HCT116 (cell line): ENCODE results near the gene CELA2A. TPM values are rescaled to one million over a fixed set of nuclear protein-coding genes. Genes with fewer than 3 reads are reported as not detected.

Experiments
- ATAC-seq: fragments of 200-7000 bp; cut with Tn5 transposase; 2 replicates; pipeline ENCODE4 v1.9.1; 2020; ENCODE audit warnings: mild to moderate bottlenecking, moderate library complexity
- BruUV-seq: library from RNA; stranded (reverse); fragments of 400-500 nt; replicated peaks from 2 replicates; lab custom pipeline; 2021; lab: Mats Ljungman, UMichigan
- CTCF ChIA-PET: fragments of 300-600 bp; sonication (Branson Sonifier 250); formaldehyde crosslinking; loops from one replicate; lab custom pipeline; 2021; ENCODE audit warnings: antibody characterized with exemption; lab: Charles Lee
- POLR2A ChIA-PET: fragments of 300-600, 350-600 bp; sonication (Branson Sonifier 250); formaldehyde crosslinking; loops from one replicate; lab custom pipeline; 2021; ENCODE audit warnings: antibody characterized with exemption; lab: Charles Lee
- RAD21 ChIA-PET, 2 experiments: fragments of 300-600 bp; sonication (Branson Sonifier 250); formaldehyde crosslinking; loops; one replicate each; lab custom pipeline; 2023; ENCODE audit warnings: low total read pairs in 2 of 2; ENCODE audit not compliant: uncharacterized antibody in 2 of 2, unreplicated experiment in 2 of 2, low non-redundant PET in 1 of 2; lab: Charles Lee
- DNase-seq: peaks from one replicate; pipeline ENCODE4 v3.0.0-alpha.2; 2010; ENCODE audit warnings: low read depth, low spot score
- H2AFZ ChIP-seq: fragments of 200-600 bp; shearing (Covaris generic), sonication (generic); 2 replicates; pipeline ENCODE4 v1.6.1; 2017; ENCODE audit warnings: low read depth, mixed run types, mixed read lengths, antibody characterized with exemption, low read length; ENCODE audit not compliant: poor library complexity, severe bottlenecking
- H3K27ac ChIP-seq: 2 replicates; pipeline ENCODE4 v1.5.1; 2012; ENCODE audit warnings: low read depth, low read length
- H3K27me3 ChIP-seq: fragments of 200-600 bp; sonication (generic); 2 replicates; pipeline ENCODE4 v1.6.1; 2016; ENCODE audit warnings: mixed run types, low read length, mixed read lengths; ENCODE audit not compliant: insufficient read depth
- H3K36me3 ChIP-seq, 2 experiments: fragments of 200-500 bp in 1 of 2; fragments of 200-600 bp in 1 of 2; sonication (Bioruptor generic) in 1 of 2; sonication (generic) in 1 of 2; 2 replicates each; pipeline versions ENCODE4 v1.5.1 to v1.6.1; 2014 to 2016; ENCODE audit warnings: low read length in 2 of 2, inconsistent platforms in 1 of 2, mixed read lengths in 1 of 2, mixed run types in 1 of 2; ENCODE audit not compliant: insufficient read depth in 2 of 2, control insufficient read depth in 1 of 2
- H3K4me1 ChIP-seq, 2 experiments: fragments of 200-600 bp in 1 of 2; sonication (generic) in 1 of 2; 2 replicates each; pipeline versions ENCODE4 v1.5.1 to v1.6.1; 2012 to 2017; ENCODE audit warnings: low read length in 2 of 2, inconsistent platforms in 1 of 2, mild to moderate bottlenecking in 1 of 2, mixed read lengths in 1 of 2, mixed run types in 1 of 2, moderate library complexity in 1 of 2; ENCODE audit not compliant: insufficient read depth in 2 of 2, control insufficient read depth in 1 of 2
- H3K4me2 ChIP-seq: fragments of 200-600 bp; sonication (generic); 2 replicates; pipeline ENCODE4 v1.6.1; 2017; ENCODE audit warnings: mixed run types, low read length, mixed read lengths
- H3K4me3 ChIP-seq, 2 experiments: fragments of 200-600 bp in 1 of 2; sonication (generic) in 1 of 2; replicated peaks in 1 of 2; 2 replicates each; pipeline ENCODE4 v1.5.1; 2011 to 2016; ENCODE audit warnings: low read length in 2 of 2, control low read depth in 1 of 2, low read depth in 1 of 2, mild to moderate bottlenecking in 1 of 2, mixed read lengths in 1 of 2, mixed run types in 1 of 2
- H3K79me2 ChIP-seq: fragments of 200-600 bp; sonication (generic); 2 replicates; pipeline ENCODE4 v1.6.1; 2017; ENCODE audit warnings: mild to moderate bottlenecking, mixed run types, low read length, moderate library complexity, mixed read lengths; ENCODE audit not compliant: insufficient read depth
- H3K9ac ChIP-seq: fragments of 200-600 bp; sonication (generic); 2 replicates; pipeline ENCODE4 v1.6.1; 2016; ENCODE audit warnings: low read length, mixed read lengths
- H3K9me2 ChIP-seq: fragments of 200-600 bp; sonication (generic), shearing (Covaris generic); 2 replicates; pipeline ENCODE4 v1.6.1; 2017; ENCODE audit warnings: mixed run types, mild to moderate bottlenecking, moderate library complexity; ENCODE audit not compliant: insufficient read depth
- H3K9me3 ChIP-seq, 2 experiments: fragments of 200-500 bp in 1 of 2; fragments of 200-600 bp in 1 of 2; sonication (Bioruptor generic) in 1 of 2; sonication (generic) in 1 of 2; 2 replicates each; pipeline ENCODE4 v1.6.1; 2014 to 2017; ENCODE audit warnings: low read length in 2 of 2, mixed read lengths in 2 of 2, inconsistent platforms in 1 of 2, low read depth in 1 of 2, mild to moderate bottlenecking in 1 of 2, mixed run types in 1 of 2, moderate library complexity in 1 of 2; ENCODE audit not compliant: control insufficient read depth in 1 of 2, insufficient read depth in 1 of 2
- H4K20me1 ChIP-seq: fragments of 200-600 bp; sonication (generic), shearing (Covaris generic); 2 replicates; pipeline ENCODE4 v1.6.1; 2017; ENCODE audit warnings: mixed run types, mild to moderate bottlenecking, moderate library complexity; ENCODE audit not compliant: insufficient read depth
- ATF3 ChIP-seq: IDR thresholded peaks from 2 replicates; pipeline ENCODE4 v1.6.1; 2012
- CBX3 ChIP-seq: IDR thresholded peaks from 2 replicates; pipeline ENCODE4 v1.6.1; 2012; ENCODE audit warnings: low read depth
- ELF1 ChIP-seq: IDR thresholded peaks from 2 replicates; pipeline ENCODE4 v1.6.1; 2012; ENCODE audit warnings: low read depth, borderline replicate concordance
- EZH2phosphoT487 ChIP-seq: fragments of 200-600 bp; IDR thresholded peaks from 2 replicates; pipeline ENCODE4 v1.6.1; 2018; ENCODE audit warnings: antibody characterized with exemption, borderline replicate concordance
- FOSL1 ChIP-seq: IDR thresholded peaks from 2 replicates; pipeline ENCODE4 v1.6.1; 2012; ENCODE audit warnings: low read depth
- JUND ChIP-seq: IDR thresholded peaks from 2 replicates; pipeline ENCODE4 v1.6.1; 2012
- POLR2A ChIP-seq: IDR thresholded peaks from 2 replicates; pipeline ENCODE4 v1.7.0; 2011; ENCODE audit warnings: borderline replicate concordance; ENCODE audit not compliant: insufficient read depth, insufficient read length; ENCODE audit errors: extremely low read depth
- SIN3A ChIP-seq: IDR thresholded peaks from 2 replicates; pipeline ENCODE4 v1.6.1; 2012; ENCODE audit warnings: low read depth
- SRF ChIP-seq: IDR thresholded peaks from 2 replicates; pipeline ENCODE4 v1.6.1; 2012; ENCODE audit warnings: low read depth
- TCF7L2 ChIP-seq: IDR thresholded peaks from 2 replicates; pipeline ENCODE4 v1.7.0; 2011; ENCODE audit warnings: borderline replicate concordance, inconsistent platforms; ENCODE audit not compliant: insufficient read depth, insufficient read length; ENCODE audit errors: extremely low read depth
- YY1 ChIP-seq: IDR thresholded peaks from 2 replicates; pipeline ENCODE4 v1.6.1; 2011; ENCODE audit warnings: low read length, low read depth, moderate library complexity, mild to moderate bottlenecking; ENCODE audit not compliant: insufficient replicate concordance; ENCODE audit errors: extremely low read depth
- ZFX ChIP-seq: fragments of 450-650 bp; IDR thresholded peaks from 2 replicates; pipeline ENCODE4 v1.6.1; 2017
- ZNF274 ChIP-seq: fragments of 200-500 bp; sonication (Bioruptor generic); IDR thresholded peaks from 2 replicates; pipeline ENCODE4 v1.6.1; 2014; ENCODE audit warnings: mild to moderate bottlenecking, low read depth, low read length, inconsistent platforms
- intact Hi-C: fragments of 100-400 bp; cut with micrococcal nuclease; formaldehyde crosslinking; loops from 2 replicates; pipeline ENCODE4 v1.10.0; 2022
- total RNA-seq: library from RNA; stranded (reverse); gene quantifications from one replicate; pipeline ENCODE4 v1.2.1, GENCODE V29; 2021; ENCODE audit not compliant: unreplicated experiment
- TF ChIP-seq, protein P1 (sequence below): IDR thresholded peaks from 2 replicates; pipeline ENCODE4 v1.6.1; 2012

The CELA2A gene
- total RNA-seq, 1 experiment from 2014 or later: 1.6 TPM

- TF ChIP-seq YY1 (no peak), ELF1 (no peak), ATF3 (no peak), SIN3A (no peak), CBX3 (no peak), ZFX (no peak), EZH2phosphoT487 (no peak), SRF (no peak)
- TF ChIP-seq, protein P1, sequence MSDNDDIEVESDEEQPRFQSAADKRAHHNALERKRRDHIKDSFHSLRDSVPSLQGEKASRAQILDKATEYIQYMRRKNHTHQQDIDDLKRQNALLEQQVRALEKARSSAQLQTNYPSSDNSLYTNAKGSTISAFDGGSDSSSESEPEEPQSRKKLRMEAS: no peak
These were observed 11.8 kb upstream of the CELA2A start (continued) for GRCh38 chr1:15444468-15445389.

GRCh38 chr1:15445390-15446122, 11.0 kb upstream of the CELA2A start:
- Histone ChIP-seq H3K9me3 (no peaks in the 10 kb centered on the region), H3K27me3 (no peaks in the 10 kb centered on the region), H3K9ac (no peak overlapping the region), H2AFZ (no peak overlapping the region), H3K79me2 (no peaks in the 10 kb centered on the region), H3K36me3 (no peaks in the 10 kb centered on the region), H4K20me1 (no peaks in the 10 kb centered on the region), H3K4me2 (no peak overlapping the region), H3K4me1 (no peaks in the 10 kb centered on the region), H3K4me3 (no peak overlapping the region), H3K9me2 (no peaks in the 10 kb centered on the region), H3K27ac (no peak overlapping the region)
- ATAC-seq: no peak
- TF ChIP-seq ZNF274 (no peak), POLR2A (no peak), JUND (no peak), TCF7L2 (no peak), CBX3 (no peak), SIN3A (no peak), FOSL1 (no peak), ATF3 (no peak)
- TF ChIP-seq, protein P1: no peak
- ChIA-PET RAD21 (no interaction called here), CTCF (no interaction called here), POLR2A (no interaction called here)
- intact Hi-C loops: no loop called here
- BruUV-seq: no TSS peak
- DNase-seq: no peak
